ENCODE results near the gene ANKRD13D.

DNA sequence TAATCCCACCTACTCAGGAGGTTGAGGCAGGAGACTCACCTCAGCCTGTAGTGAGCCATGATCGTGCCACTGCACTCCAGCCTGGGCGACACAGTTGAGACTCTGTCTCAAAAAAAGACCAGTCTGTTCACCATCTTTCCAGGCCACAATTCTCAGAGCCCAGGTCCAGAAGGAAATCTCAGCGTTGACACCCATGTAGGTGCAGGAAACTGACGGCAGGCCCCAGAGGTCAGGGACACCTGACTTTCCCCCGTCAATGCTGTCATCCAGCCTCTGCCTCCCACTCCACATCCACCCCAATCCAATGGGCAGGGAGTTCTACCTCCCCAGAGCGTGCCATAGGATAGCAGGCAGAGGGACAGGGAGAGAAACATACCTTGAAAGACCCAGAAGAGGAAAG is 28.7 kb upstream of the ANKRD13D start:
- TF ChIP-seq, protein P1, sequence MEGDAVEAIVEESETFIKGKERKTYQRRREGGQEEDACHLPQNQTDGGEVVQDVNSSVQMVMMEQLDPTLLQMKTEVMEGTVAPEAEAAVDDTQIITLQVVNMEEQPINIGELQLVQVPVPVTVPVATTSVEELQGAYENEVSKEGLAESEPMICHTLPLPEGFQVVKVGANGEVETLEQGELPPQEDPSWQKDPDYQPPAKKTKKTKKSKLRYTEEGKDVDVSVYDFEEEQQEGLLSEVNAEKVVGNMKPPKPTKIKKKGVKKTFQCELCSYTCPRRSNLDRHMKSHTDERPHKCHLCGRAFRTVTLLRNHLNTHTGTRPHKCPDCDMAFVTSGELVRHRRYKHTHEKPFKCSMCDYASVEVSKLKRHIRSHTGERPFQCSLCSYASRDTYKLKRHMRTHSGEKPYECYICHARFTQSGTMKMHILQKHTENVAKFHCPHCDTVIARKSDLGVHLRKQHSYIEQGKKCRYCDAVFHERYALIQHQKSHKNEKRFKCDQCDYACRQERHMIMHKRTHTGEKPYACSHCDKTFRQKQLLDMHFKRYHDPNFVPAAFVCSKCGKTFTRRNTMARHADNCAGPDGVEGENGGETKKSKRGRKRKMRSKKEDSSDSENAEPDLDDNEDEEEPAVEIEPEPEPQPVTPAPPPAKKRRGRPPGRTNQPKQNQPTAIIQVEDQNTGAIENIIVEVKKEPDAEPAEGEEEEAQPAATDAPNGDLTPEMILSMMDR (IDR thresholded peaks at IDR 0.05), result no peak
- TF ChIP-seq POLR2A (IDR thresholded peaks at IDR 0.05), result no peak

Measured in tibial nerve (tissue), 3 donors.